Fibroblast of villous mesenchyme (primary cell): Measurements from ENCODE around the gene AK9. TPM values are rescaled to one million over a fixed set of nuclear protein-coding genes. Genes with fewer than 3 reads are reported as not detected.

Source experiments
- DNase-seq: peaks from one replicate; pipeline ENCODE4 v3.0.0-alpha.2; 2010; ENCODE audit warnings: low read depth
- H3K4me3 ChIP-seq: 2 replicates; pipeline ENCODE4 v1.5.1; 2011; ENCODE audit warnings: low read depth, mild to moderate bottlenecking, low read length
- total RNA-seq: library from RNA; depleted of rRNA; stranded (reverse); fragments of >200 nt; gene quantifications from 2 replicates; pipeline ENCODE4 v1.2.3, GENCODE V29; 2012
- TF ChIP-seq, protein P1 (sequence below): IDR thresholded peaks from 2 replicates; pipeline ENCODE4 v1.5.1; 2012; ENCODE audit warnings: low read depth, mild to moderate bottlenecking, low read length; ENCODE audit not compliant: insufficient read depth

The AK9 gene
- total RNA-seq, 1 donor, result 3.5 TPM

DNA sequence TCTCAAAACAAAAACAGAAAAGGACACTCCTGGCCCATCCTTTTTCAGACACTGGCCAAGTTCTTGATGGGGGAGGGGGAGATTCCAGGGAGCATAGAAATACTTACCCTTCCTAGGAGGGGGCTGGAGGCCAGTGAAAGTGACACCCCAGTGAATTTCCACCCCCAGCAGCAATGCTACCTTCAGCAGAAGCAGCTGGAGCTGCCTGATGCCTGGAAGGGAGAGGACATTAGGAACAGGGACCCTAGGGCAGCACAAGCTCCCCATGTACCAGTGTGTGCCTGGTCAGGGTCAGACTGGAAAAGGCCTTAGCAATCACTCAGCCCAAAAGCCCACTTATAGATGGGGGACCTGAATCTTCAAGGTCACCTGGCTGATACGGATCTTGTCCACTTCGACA, 237.8 kb downstream of the AK9 start:
- no peak for DNase-seq
- no peak overlapping the region for H3K4me3 ChIP-seq
- TF ChIP-seq, protein P1, sequence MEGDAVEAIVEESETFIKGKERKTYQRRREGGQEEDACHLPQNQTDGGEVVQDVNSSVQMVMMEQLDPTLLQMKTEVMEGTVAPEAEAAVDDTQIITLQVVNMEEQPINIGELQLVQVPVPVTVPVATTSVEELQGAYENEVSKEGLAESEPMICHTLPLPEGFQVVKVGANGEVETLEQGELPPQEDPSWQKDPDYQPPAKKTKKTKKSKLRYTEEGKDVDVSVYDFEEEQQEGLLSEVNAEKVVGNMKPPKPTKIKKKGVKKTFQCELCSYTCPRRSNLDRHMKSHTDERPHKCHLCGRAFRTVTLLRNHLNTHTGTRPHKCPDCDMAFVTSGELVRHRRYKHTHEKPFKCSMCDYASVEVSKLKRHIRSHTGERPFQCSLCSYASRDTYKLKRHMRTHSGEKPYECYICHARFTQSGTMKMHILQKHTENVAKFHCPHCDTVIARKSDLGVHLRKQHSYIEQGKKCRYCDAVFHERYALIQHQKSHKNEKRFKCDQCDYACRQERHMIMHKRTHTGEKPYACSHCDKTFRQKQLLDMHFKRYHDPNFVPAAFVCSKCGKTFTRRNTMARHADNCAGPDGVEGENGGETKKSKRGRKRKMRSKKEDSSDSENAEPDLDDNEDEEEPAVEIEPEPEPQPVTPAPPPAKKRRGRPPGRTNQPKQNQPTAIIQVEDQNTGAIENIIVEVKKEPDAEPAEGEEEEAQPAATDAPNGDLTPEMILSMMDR, result no peak

- TF ChIP-seq, protein P1, result no peak
- no peak for DNase-seq
- no peak overlapping the region for H3K4me3 ChIP-seq
Measured at GRCh38 chr6:109452181-109452580, 238.8 kb downstream of the AK9 start.

- no peak overlapping the region for H3K4me3 ChIP-seq
- TF ChIP-seq, protein P1, result no peak
- no peak for DNase-seq
Measured at GRCh38 chr6:109451376-109451775, 239.6 kb downstream of the AK9 start.

DNA sequence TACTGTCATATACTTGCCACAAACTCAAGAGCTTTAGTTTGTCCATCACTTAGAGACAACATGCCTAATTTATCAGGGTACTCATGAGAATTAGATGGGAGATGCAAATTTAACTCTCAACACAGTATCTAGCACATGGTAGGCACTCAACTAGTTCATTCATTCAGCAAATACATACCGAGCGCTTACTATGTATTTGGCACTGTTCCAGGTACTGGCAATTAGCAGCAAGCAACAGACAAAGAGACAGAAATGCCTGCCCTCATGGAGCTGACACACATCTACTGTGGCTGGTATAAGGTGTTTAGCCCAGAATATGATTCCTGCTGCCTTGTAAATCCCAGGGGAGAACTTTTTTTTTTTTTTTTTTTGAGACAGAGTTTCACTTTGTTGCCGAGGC, 240.2 kb downstream of the AK9 start:
- TF ChIP-seq, protein P1, result no peak
- H3K4me3 ChIP-seq, result no peak overlapping the region
- DNase-seq, result no peak

DNA sequence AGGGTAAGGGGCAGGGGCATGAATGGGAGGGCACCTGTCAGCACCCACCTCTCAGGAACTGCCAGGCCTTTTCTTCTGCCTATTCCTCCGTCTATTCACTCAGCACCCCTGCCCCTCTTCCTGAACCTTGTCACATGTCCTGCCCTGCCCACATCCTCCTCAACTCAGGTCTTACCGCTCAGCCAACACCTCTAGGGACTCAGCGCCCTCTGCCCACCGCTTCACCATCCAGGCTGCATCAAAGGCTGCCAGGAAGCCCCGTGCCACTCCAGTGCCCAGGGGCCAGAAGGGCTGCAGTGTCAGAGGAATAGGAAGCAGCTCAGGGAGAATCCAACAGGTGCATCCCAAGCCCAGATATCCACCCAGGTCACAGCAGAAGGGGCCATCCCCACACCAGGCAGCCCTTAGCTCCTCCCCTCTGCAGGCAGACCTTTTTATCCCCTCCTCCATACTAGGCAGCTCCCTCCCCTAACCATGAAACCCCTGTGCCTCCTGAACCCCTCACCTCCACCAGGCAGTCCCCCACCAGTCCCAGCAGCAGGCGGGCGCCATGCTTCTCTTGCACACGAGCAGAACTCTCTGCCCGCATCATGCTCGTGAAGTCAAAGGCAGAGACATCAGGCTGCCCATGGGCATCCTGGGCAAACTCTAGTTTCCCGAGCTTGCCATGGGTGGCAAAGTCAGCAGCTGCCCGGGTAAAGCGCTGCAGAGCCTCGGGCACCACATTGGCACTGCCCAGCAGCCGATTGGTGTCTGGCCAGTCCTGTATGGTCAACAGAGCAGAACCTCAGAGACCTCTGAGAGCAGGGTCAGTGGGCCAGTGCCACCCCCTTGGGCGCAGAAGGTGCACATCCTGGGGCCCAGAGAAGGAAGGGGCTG, 241.0 kb downstream of the AK9 start:
- TF ChIP-seq, protein P1, result no peak
- DNase-seq, result no peak
- H3K4me3 ChIP-seq, result no peak overlapping the region

- no peak for DNase-seq
- TF ChIP-seq, protein P1, result no peak
Measured at GRCh38 chr6:109449064-109449794, 241.8 kb downstream of the AK9 start.

More at GRCh38 chr6:109449064-109449794, 241.8 kb downstream of the AK9 start:
- no peak overlapping the region for H3K4me3 ChIP-seq
